Endothelial cell of umbilical vein (primary cell): ENCODE data around the gene ITGA1. TPM values are rescaled to one million over a fixed set of nuclear protein-coding genes. Genes with fewer than 3 reads are reported as not detected.

Experiments
- BruUV-seq: library from RNA; stranded (reverse); fragments of 400-500 nt; replicated peaks from 2 replicates; lab custom pipeline; 2021; lab: Mats Ljungman, UMichigan
- CTCF ChIA-PET: fragments of 300-600, 350-600 bp; sonication (Branson Sonifier 250); formaldehyde crosslinking; loops from one replicate; lab custom pipeline; 2021; ENCODE audit warnings: antibody characterized with exemption, inconsistent platforms; lab: Charles Lee
- POLR2A ChIA-PET: fragments of 300-600, 350-600 bp; sonication (Branson Sonifier 250); formaldehyde crosslinking; loops from one replicate; lab custom pipeline; 2021; ENCODE audit warnings: antibody characterized with exemption, inconsistent platforms; lab: Charles Lee
- DNase-seq: peaks from one replicate; pipeline ENCODE4 v3.0.0-alpha.2; 2011; ENCODE audit warnings: low read depth, low spot score
- FAIRE-seq: peaks from 2 replicates; lab custom pipeline; 2011; peaks lifted over from hg19 to GRCh38; lab: Jason Lieb, UNC
- H2AFZ ChIP-seq: 2 replicates; pipeline ENCODE4 v1.6.0; 2012; ENCODE audit warnings: low read depth, low read length, control low read depth, inconsistent platforms
- H3K27ac ChIP-seq: 2 replicates; pipeline ENCODE4 v1.5.1; 2011; ENCODE audit warnings: low read depth, mild to moderate bottlenecking, control low read depth, low read length, moderate library complexity; ENCODE audit not compliant: insufficient read depth
- H3K27me3 ChIP-seq, 2 experiments: 2 replicates each; pipeline versions ENCODE4 v1.6.0 to v1.6.1; 2011; ENCODE audit warnings: low read length in 2 of 2, mixed read lengths in 1 of 2; ENCODE audit not compliant: control insufficient read depth in 2 of 2, insufficient read depth in 2 of 2
- H3K36me3 ChIP-seq, 2 experiments: 2 replicates in 1 of 2; 3 replicates in 1 of 2; pipeline ENCODE4 v1.5.1; 2011; ENCODE audit warnings: low read length in 2 of 2, mild to moderate bottlenecking in 1 of 2, moderate library complexity in 1 of 2; ENCODE audit not compliant: control insufficient read depth in 2 of 2, insufficient read depth in 2 of 2; ENCODE audit errors: extremely low read depth in 1 of 2
- H3K4me1 ChIP-seq: 3 replicates; pipeline ENCODE4 v1.5.1; 2011; ENCODE audit warnings: mild to moderate bottlenecking, low read length; ENCODE audit not compliant: control insufficient read depth, insufficient read depth; ENCODE audit errors: extremely low read depth
- H3K4me2 ChIP-seq: 2 replicates; pipeline ENCODE4 v1.6.1; 2011; ENCODE audit warnings: low read length, control low read depth, mixed read lengths; ENCODE audit not compliant: insufficient read depth
- H3K4me3 ChIP-seq, 3 experiments: fragments of 200-600 bp in 1 of 3; sonication (generic), shearing (Covaris generic) in 1 of 3; replicated peaks in 1 of 3; 2 replicates each; pipeline ENCODE4 v1.5.1; 2011 to 2016; ENCODE audit warnings: control low read depth in 3 of 3, low read length in 3 of 3, mild to moderate bottlenecking in 2 of 3, inconsistent platforms in 1 of 3, low read depth in 1 of 3, moderate library complexity in 1 of 3; ENCODE audit not compliant: insufficient read depth in 1 of 3
- H3K79me2 ChIP-seq: 2 replicates; pipeline ENCODE4 v1.6.0; 2012; ENCODE audit warnings: low read length, inconsistent platforms; ENCODE audit not compliant: control insufficient read depth, insufficient read depth
- H3K9ac ChIP-seq: replicated peaks from 2 replicates; pipeline ENCODE3; 2011; ENCODE audit warnings: low read length, control low read depth; ENCODE audit not compliant: insufficient read depth; ENCODE audit errors: extremely low read depth
- H3K9me1 ChIP-seq: replicated peaks from 3 replicates; pipeline ENCODE4 v1.6.0; 2011; ENCODE audit warnings: mild to moderate bottlenecking, low read length; ENCODE audit not compliant: control insufficient read depth, insufficient read depth; ENCODE audit errors: extremely low read depth
- H3K9me3 ChIP-seq: replicated peaks from 2 replicates; pipeline ENCODE4 v1.5.1; 2012; ENCODE audit warnings: low read length, inconsistent platforms; ENCODE audit not compliant: control insufficient read depth, insufficient read depth
- H4K20me1 ChIP-seq: replicated peaks from 2 replicates; pipeline ENCODE3; 2011; ENCODE audit warnings: mild to moderate bottlenecking, low read length; ENCODE audit not compliant: control insufficient read depth, insufficient read depth; ENCODE audit errors: extremely low read depth
- CTCF ChIP-seq, 2 donors: IDR thresholded peaks; 1 replicate in 1 of 2; 2 replicates in 1 of 2; pipeline ENCODE4 v1.5.1; 2011; ENCODE audit warnings: low read length in 2 of 2, mild to moderate bottlenecking in 2 of 2, moderate library complexity in 2 of 2, control low read depth in 1 of 2, inconsistent platforms in 1 of 2, low read depth in 1 of 2; ENCODE audit not compliant: insufficient read depth in 1 of 2; ENCODE audit errors: extremely low read depth in 1 of 2
- EZH2 ChIP-seq: IDR thresholded peaks from 2 replicates; pipeline ENCODE4 v1.6.1; 2012; ENCODE audit warnings: borderline replicate concordance, low read depth, mild to moderate bottlenecking, moderate library complexity, low read length, inconsistent platforms; ENCODE audit not compliant: severe bottlenecking
- FOS ChIP-seq: IDR thresholded peaks from 2 replicates; pipeline ENCODE4 v1.6.1; 2011; ENCODE audit warnings: mild to moderate bottlenecking, low read length, moderate library complexity, borderline replicate concordance; ENCODE audit not compliant: insufficient read depth
- GATA2 ChIP-seq: IDR thresholded peaks from 2 replicates; pipeline ENCODE4 v1.7.0; 2011; ENCODE audit warnings: low read depth, mild to moderate bottlenecking, moderate library complexity, mixed read lengths, low read length; ENCODE audit not compliant: insufficient read length, insufficient read depth
- JUN ChIP-seq: IDR thresholded peaks from 2 replicates; pipeline ENCODE4 v1.6.1; 2011; ENCODE audit warnings: borderline replicate concordance, low read depth; ENCODE audit not compliant: insufficient read length, insufficient read depth
- MYC ChIP-seq: IDR thresholded peaks from one replicate; pipeline ENCODE4 v1.6.1; 2011; ENCODE audit warnings: mild to moderate bottlenecking, low read depth, low read length
- POLR2A ChIP-seq: IDR thresholded peaks from 2 replicates; pipeline ENCODE4 v1.6.1; 2012; ENCODE audit warnings: low read depth, mild to moderate bottlenecking, control low read depth, low read length
- POLR2AphosphoS5 ChIP-seq: IDR thresholded peaks from 2 replicates; pipeline ENCODE4 v1.6.1; 2012; ENCODE audit warnings: low read depth, mild to moderate bottlenecking, control low read depth, low read length, moderate library complexity; ENCODE audit not compliant: insufficient read depth
- dilution Hi-C: fragments of 300-500 bp; cut with MboI; formaldehyde crosslinking; loops from one replicate; pipeline ENCODE4 v1.15.0; 2019; ENCODE audit warnings: low sequenced_read_pairs; ENCODE audit not compliant: extremely low pct_ligation_motif_present
- intact Hi-C: fragments of 100-400 bp; cut with micrococcal nuclease; formaldehyde crosslinking; loops from one replicate; pipeline ENCODE4 v1.10.0; 2022
- polyA plus RNA-seq, 4 experiments: library from polyadenylated mRNA; depleted of rRNA in 3 of 4; stranded (reverse) in 3 of 4; unstranded in 1 of 4; fragments of >200 nt; gene quantifications; 2 replicates each; pipeline versions ENCODE4 v1.2.1 to v1.2.3, GENCODE V29; 2011 to 2012; ENCODE audit warnings: missing spikeins in 1 of 4
- total RNA-seq: library from RNA; stranded (reverse); gene quantifications from 2 replicates; pipeline ENCODE4 v1.2.3, GENCODE V29; 2021
- TF ChIP-seq, protein P1 (sequence below): IDR thresholded peaks from 2 replicates; pipeline ENCODE4 v1.6.1; 2011; ENCODE audit not compliant: insufficient read depth, insufficient read length

Gene ITGA1
- total and polyA plus RNA-seq, 2 donors (not counting 3 experiments of a cell fraction or from before 2014, with no cell fraction given): 0.65 to 1.9 TPM

GRCh38 chr5:52772668-52773067, 15.0 kb upstream of the ITGA1 start:
- no peak overlapping the region for H3K4me3 ChIP-seq
- H3K4me1 ChIP-seq: no peaks in the 10 kb centered on the region
- H2AFZ ChIP-seq: no peak overlapping the region
- H3K9me3 ChIP-seq: no peaks in the 10 kb centered on the region
- ChIA-PET CTCF (interaction anchor here (0.9 kb wide), 1 partner anchor 79 kb away, joined by 3 read pairs; no protein-coding TSS in a partner anchor), POLR2A (no interaction called here)
- H3K79me2 ChIP-seq: no peaks in the 10 kb centered on the region
- H4K20me1 ChIP-seq: no peaks in the 10 kb centered on the region
- no peaks in the 10 kb centered on the region for H3K27me3 ChIP-seq
- intact Hi-C loops (loop anchor here (2.0 kb wide), 1 partner anchor 30 kb away; no protein-coding TSS in a partner anchor), dilution Hi-C loops (no loop called here)
- no peak overlapping the region for H3K9ac ChIP-seq
- no peak for DNase-seq
- H3K4me2 ChIP-seq: no peak overlapping the region
- H3K9me1 ChIP-seq: no peaks in the 10 kb centered on the region
- TF ChIP-seq JUN (no peak), POLR2AphosphoS5 (no peak), FOS (no peak), MYC (no peak), CTCF (IDR thresholded peaks at IDR 0.05; ENCODE audit: extremely low read depth in 1 of 2, insufficient read depth in 1 of 2, low read depth in 1 of 2, low read length in 2 of 2) (no peak), EZH2 (no peak), GATA2 (no peak), POLR2A (no peak)
- TF ChIP-seq, protein P1, sequence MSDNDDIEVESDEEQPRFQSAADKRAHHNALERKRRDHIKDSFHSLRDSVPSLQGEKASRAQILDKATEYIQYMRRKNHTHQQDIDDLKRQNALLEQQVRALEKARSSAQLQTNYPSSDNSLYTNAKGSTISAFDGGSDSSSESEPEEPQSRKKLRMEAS: no peak
- BruUV-seq: no TSS peak
- H3K36me3 ChIP-seq: no peaks in the 10 kb centered on the region
- H3K27ac ChIP-seq: no peak overlapping the region
- no peak for FAIRE-seq
